K562 treated with DMSO at 1 percent for 24 hours (cell line): Measurements from ENCODE around the gene ZC3H12A. TPM values are rescaled to one million over a fixed set of nuclear protein-coding genes. Genes with fewer than 3 reads are reported as not detected.

ENCODE experiments used
- total RNA-seq: library from RNA; unstranded; fragments of 300-600 nt; gene quantifications from 2 replicates; pipeline ENCODE4 v1.2.3, GENCODE V29; 2022; ENCODE audit warnings: low read depth; ENCODE audit not compliant: insufficient read depth

ZC3H12A gene
- 32.6 and 33.3 TPM in 2 replicates for total RNA-seq

GRCh38 chr1:37474046-37474696, at the start of gene ZC3H12A:
TSS of gene ZC3H12A (plus strand) at chr1:37474580. CDS start at chr1:37475497, 917 bp downstream.

GRCh38 chr1:37514350-37515184, 40.2 kb downstream of the ZC3H12A start, which contains the start of gene MEAF6:
TSS of gene MEAF6 (minus strand) at chr1:37514766. CDS start at chr1:37514746, 20 bp downstream.

Other genes starting within 250 kb of the ZC3H12A start
- 51.6 and 70.0 TPM in 2 replicates for gene MEAF6, start 40.2 kb downstream of the ZC3H12A start, total RNA-seq
- gene SNIP1, start 79.7 kb downstream of the ZC3H12A start, total RNA-seq, result 8.9 and 11.2 TPM in 2 replicates
- 1.0 and 1.7 TPM in 2 replicates for gene DNALI1, start 82.4 kb downstream of the ZC3H12A start, total RNA-seq
- gene GNL2, start 121.4 kb downstream of the ZC3H12A start, total RNA-seq, result 68.6 and 84.5 TPM in 2 replicates
- not detected in 2 replicates for gene RSPO1, start 160.3 kb downstream of the ZC3H12A start, total RNA-seq
- gene CDCA8, start 217.9 kb downstream of the ZC3H12A start, total RNA-seq, result 83.7 and 89.0 TPM in 2 replicates